ENCODE measurements around the gene NOS3.

DNA sequence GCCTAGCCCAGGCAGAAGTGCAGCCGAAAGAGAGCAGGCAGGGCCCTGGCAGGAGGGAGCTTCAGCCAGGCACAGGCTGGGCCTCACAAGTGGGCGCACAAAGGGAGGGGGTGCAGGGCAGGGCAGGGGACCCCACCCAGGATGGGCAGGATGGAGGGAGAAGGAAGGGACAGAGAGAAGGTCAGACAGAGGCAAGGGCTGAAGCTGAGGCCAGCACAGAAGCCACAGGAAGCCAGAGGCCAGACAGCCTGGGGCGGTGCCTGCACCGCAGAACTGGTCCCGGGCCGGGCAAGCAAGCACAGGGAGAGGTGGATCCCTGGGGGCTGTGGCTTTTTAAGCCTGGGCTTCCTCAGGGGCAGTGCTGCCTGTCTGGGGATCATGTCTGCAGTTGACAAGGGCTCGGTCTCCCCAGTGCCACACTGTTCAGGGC is 16.7 kb downstream of the NOS3 start:
- TF ChIP-seq, protein P1, sequence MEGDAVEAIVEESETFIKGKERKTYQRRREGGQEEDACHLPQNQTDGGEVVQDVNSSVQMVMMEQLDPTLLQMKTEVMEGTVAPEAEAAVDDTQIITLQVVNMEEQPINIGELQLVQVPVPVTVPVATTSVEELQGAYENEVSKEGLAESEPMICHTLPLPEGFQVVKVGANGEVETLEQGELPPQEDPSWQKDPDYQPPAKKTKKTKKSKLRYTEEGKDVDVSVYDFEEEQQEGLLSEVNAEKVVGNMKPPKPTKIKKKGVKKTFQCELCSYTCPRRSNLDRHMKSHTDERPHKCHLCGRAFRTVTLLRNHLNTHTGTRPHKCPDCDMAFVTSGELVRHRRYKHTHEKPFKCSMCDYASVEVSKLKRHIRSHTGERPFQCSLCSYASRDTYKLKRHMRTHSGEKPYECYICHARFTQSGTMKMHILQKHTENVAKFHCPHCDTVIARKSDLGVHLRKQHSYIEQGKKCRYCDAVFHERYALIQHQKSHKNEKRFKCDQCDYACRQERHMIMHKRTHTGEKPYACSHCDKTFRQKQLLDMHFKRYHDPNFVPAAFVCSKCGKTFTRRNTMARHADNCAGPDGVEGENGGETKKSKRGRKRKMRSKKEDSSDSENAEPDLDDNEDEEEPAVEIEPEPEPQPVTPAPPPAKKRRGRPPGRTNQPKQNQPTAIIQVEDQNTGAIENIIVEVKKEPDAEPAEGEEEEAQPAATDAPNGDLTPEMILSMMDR (conservative IDR thresholded peaks at IDR 0.05; ENCODE audit: low read depth in 2 of 2), result no peak
- TF ChIP-seq EZH2phosphoT487 (IDR thresholded peaks at IDR 0.05; ENCODE audit: unreplicated experiment) (no peak), POLR2AphosphoS5 (IDR thresholded peaks at IDR 0.05; ENCODE audit: low read depth) (no peak)

Data from GM23338 (cell line).